GM21390 (cell line): ENCODE measurements around the gene LAPTM4A.

Experiments used
- ATAC-seq: cut with Tn5 transposase; IDR thresholded peaks from one replicate; pipeline ENCODE4 v1.9.1; 2021; ENCODE audit not compliant: unreplicated experiment

Gene LAPTM4A

DNA sequence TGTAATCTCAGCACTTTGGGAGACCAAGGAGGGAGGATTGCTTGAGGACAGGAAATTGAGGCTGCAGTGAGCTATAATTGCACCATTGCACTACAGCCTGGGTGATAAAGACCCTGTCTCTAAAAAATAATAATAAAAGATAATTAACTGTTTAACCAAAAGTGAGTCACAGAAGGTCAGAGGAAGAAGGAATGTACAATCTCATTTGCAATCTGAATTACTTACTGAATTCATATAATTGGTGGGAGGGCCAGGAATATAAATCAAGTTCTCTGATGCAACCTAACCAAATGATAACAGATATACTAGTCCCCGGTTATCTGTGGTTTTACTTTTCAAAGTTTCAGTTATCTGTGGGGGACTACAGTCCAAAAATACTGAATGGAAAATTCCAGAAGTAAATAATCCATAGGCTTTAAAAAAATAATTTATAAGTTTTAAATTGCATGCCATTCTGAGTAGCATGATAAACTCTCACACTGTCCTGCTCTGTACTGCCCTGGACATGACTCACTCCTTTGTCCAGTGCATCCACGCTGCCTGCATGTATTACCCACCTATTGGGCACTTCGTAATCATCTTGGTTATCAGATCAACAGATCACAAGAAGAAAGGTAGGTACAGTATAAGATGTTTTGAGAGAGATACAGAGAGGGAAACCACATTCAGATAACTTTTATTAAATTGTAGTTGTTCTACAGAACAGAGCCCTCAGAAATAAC, 26.2 kb downstream of the LAPTM4A start:
- no peak for ATAC-seq

DNA sequence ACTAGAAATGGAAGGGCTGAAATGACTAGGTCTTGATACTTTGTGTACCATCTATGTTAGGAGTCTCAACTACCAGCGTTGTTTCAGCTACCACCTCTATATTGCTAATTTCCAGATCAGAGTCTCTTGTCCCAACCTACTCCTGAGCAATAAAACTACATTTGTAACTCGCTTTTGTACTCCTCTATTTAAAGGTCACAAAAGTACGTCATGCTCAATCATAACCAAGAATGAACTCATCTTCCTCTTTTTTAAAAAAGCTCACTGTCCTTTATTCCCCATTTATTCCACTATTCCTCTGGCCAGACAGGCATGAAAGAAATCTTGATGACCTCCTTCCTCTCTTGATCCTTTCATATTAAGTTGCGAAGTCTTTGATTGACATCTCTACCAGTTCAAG, 27.7 kb downstream of the LAPTM4A start:
- ATAC-seq = no peak

DNA sequence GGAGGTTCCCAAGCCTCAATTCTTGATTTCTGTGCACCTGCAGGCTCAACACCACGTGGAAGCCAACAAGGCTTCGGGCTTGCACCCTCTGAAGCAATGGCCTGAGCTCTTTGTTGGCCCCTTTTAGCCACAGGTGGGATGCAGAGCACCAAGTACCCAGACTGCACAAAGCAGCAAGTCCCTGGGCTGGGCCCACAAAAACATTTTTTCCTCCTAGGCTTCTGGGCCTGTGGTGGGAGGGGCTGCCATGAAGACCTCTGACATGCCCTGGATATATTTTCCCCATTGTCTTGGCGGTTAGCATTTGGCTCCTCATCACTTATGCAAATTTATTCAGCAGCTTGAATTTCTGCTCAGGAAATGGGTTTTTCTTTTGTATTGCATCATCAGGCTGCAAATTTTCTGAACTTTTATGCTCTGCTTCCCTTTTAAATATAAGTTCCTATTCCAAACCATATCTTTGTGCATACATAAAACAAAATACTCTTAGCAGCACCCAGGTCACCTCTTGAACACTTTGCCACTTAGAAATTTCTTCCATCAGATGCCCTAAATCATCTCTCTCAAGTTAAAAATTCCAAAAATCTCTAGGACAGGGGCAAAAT, 29.9 kb downstream of the LAPTM4A start:
- no peak for ATAC-seq

DNA sequence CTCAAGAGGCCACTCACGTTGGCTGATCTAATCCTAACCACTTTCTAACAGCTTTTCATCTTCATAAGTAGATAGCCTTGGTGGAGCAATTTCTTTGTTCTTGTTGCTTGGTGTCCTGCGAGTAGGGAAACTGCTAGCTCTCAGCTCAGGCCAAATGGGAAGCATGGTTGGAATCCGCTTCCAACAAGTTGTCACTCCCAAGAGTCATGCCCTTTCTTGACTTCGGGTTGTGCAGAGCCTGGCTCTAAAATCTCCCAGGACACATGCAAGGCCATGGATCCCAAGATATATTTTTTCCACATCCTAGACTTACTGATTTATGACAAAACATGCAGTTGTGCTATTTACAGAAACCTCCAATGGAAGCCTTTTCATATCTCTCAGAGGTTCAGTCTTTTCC, 31.7 kb downstream of the LAPTM4A start:
- ATAC-seq = no peak

DNA sequence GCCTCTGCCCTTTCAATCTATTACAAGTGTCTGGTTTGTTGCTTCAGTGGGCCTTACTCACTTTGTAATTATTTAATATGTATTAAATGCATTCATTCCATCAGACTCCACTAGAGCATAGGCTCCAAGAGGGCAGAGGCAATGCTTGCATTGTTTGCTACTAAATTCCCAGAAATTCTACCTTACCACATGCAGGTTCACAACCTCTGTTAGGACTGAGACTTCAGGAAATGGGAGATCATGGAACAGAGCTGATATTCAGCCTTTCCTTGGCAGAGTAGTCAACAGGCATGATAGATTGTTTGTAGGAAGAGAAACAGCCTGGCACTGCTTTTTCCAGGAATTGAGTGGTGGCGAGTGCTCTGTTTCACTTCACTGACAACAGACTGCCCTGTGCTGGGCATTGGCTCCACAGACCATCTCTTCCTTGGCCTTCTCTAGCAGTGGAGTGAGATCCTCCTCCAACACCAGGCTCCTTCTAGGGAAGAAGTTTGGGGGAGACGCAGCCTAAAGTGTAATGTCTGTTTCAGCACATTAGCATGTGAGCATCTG, 32.8 kb downstream of the LAPTM4A start:
- ATAC-seq = no peak

- no peak for ATAC-seq
Observed at GRCh38 chr2:20016346-20016745, 35.1 kb downstream of the LAPTM4A start.

GRCh38 chr2:20015482-20016083, 35.8 kb downstream of the LAPTM4A start:
- no peak for ATAC-seq

GRCh38 chr2:20013126-20013849, 38.1 kb downstream of the LAPTM4A start:
- no peak for ATAC-seq

DNA sequence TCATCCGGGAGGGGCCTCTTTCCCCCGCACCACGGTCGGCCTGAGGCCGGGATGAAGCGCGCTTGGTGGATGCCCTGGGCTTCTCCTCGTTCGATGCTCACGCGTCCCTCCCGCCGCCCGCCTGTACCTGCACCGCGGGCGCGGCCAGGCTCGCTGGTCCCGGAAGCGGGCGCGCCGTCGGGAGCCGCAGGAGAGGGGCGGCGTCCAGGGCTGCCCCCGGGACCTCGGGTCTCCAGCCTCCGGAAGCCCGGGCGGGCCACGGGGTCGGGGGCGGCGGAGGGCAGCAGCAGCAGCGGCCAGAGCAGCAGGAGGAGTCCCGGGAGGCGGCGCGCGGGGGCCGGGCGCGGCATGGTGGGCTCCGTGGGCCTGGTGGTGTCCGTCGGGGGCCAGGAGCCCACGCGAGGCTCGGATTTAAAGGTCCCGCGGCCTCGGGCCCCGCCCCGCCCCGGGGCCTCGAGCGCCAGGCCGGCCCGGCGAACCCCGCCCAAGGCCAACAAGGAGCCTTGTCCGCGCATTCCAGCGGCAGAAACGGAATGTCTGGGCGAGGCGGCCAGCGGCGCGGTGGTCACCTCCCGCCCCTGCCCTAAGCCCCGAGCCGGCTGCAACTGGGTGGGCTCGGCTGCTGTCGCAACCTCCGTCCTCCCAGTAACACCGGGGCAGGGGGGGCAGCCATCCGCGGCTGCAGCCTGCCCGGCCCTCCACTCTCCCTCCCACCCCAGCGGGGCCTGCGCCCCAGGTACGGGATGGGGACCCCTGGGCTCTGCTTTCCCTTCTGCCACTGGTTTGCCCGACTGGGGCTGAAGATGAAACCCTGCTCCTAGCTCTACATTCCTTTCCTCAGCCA, 38.9 kb downstream of the LAPTM4A start, which contains the start of gene MATN3:
MATN3 (minus strand) TSS at position 387 of the 844 bp plus-strand sequence; CDS start at position 350, 37 bp downstream.
- no peak for ATAC-seq

- ATAC-seq = no peak
Observed at GRCh38 chr2:20012032-20012281, 39.5 kb downstream of the LAPTM4A start.

DNA sequence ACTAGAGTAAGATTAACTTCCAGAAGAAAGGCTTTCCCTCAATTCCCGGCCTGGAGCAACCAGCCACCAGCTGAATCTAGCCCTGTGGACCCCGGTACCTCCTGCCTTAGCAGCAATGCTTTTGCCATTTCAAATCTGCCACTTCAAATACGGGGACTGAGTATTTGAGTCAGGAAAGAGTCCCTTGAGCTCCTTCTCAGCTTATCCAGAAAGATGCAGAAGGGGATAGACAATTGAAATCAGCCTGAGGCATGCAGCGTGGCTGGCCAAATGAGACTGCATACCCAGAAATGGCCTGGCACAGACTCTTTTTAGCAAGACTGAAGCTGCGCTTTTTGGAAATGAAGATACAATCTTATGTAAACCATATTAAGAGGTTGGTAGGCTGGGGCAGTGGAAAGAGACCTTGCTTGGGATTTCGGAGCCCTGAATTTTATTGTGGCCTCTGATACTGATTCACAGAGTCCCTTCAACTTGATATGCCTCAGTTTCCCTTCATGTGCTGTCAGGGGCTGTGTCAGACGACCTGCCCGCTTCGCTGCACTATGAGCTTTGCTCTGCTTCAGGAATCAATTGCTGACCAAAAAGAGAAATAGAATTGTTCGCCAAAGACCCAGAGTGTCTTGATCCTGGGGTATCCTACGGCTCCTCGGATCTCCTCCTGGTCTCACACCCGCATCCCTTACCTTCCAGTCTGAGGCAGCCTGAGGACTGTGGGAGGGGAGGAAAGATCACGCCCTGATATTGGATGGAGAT, 40.0 kb downstream of the LAPTM4A start:
- ATAC-seq = no peak

GRCh38 chr2:20008703-20009102, 42.7 kb downstream of the LAPTM4A start:
- ATAC-seq = no peak

DNA sequence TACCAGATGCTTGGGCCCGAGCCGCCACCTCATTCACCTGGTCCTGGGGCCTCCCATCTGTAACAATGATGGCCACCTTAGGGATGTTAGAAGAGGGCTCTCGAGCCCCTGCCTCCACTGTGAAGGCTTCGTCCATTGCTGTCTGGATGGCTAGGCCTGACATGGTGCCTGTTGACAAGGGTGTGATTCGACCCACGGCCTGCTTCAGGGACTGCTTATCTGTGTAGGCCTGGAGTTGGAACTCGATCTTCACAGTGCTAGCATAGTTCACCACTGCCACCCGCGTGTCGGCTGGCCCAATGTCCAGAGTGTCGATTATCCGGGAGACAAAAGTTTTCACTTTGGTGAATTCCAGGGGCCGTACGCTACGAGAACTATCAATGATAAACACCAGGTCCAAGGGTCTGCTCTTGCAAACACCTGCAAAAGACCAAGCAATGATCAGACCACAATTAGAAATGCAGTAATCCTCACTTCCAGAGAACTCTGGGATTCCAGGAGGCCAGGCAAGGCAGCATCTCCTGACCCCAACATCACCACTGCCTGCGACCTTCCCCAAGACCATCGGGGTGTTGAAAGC, 45.4 kb downstream of the LAPTM4A start:
- no peak for ATAC-seq

DNA sequence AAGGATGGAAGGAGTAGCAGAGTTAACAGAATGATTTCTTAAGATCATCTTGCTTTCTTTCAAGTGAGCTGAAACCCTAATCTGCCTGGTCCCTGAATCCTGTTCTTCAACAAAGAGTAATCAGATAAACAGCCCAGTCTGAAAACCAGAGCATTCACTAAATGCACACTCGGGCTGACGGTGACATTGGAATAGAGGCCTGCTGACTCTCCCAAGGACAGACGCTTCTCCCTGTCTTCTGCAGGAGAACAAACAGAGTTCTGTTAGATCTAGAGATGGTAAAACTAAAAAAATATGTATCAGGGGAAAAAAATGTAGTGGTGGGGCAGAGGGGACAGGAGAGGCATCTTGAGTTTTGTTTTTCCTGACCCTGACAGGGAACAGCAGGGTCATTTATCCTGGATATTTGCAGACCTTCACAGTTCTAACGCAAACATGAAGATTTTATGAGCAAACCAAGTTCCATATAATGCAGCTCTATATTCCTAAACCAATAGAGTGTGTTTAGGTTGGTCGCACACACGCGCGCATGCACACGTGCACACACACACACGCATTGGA, 46.3 kb downstream of the LAPTM4A start:
- ATAC-seq = no peak

GRCh38 chr2:20001361-20001863, 50.0 kb downstream of the LAPTM4A start:
- no peak for ATAC-seq

- ATAC-seq = no peak
Observed at GRCh38 chr2:19993731-19994130, 57.7 kb downstream of the LAPTM4A start.

- no peak for ATAC-seq
Observed at GRCh38 chr2:19991895-19992294, 59.5 kb downstream of the LAPTM4A start.

- no peak for ATAC-seq
Observed at GRCh38 chr2:19990416-19990728, 61.1 kb downstream of the LAPTM4A start.

- ATAC-seq = peak; percentile 88
Observed at GRCh38 chr2:19989667-19990415, 61.6 kb downstream of the LAPTM4A start, which contains the start of gene WDR35. TSS of gene WDR35 (minus strand) at chr2:19990105. CDS start at chr2:19990015, 90 bp downstream.
